ENCODE results near the gene PCYT2.

PCYT2 gene

GRCh38 chr17:81944858-81945257 is 33.7 kb upstream of the PCYT2 start:
- DNase-seq (ENCODE audit: low read depth in 2 of 2), result no peak

- DNase-seq (ENCODE audit: low read depth in 2 of 2), result no peak
These were observed 31.0 kb upstream of the PCYT2 start for GRCh38 chr17:81942167-81942553.

- no peak for DNase-seq (ENCODE audit: low read depth in 2 of 2)
These were observed 30.4 kb upstream of the PCYT2 start for GRCh38 chr17:81941484-81942166.

- DNase-seq (ENCODE audit: low read depth in 2 of 2), result no peak
These were observed 29.6 kb upstream of the PCYT2 start for GRCh38 chr17:81940538-81941483.

- no peak for DNase-seq (ENCODE audit: low read depth in 2 of 2)
These were observed 28.7 kb upstream of the PCYT2 start for GRCh38 chr17:81939881-81940385.

- no peak for DNase-seq (ENCODE audit: low read depth in 2 of 2)
These were observed 28.0 kb upstream of the PCYT2 start for GRCh38 chr17:81939218-81939617.

GRCh38 chr17:81935709-81936084 is 24.5 kb upstream of the PCYT2 start:
- no peak for DNase-seq (ENCODE audit: low read depth in 2 of 2)

GRCh38 chr17:81934850-81935708 is 23.9 kb upstream of the PCYT2 start:
- no peak for DNase-seq (ENCODE audit: low read depth in 2 of 2)

- DNase-seq (ENCODE audit: low read depth in 2 of 2), result no peak
These were observed 23.0 kb upstream of the PCYT2 start for GRCh38 chr17:81934098-81934757.

- no peak for DNase-seq (ENCODE audit: low read depth in 2 of 2)
These were observed 22.0 kb upstream of the PCYT2 start for GRCh38 chr17:81933178-81933699.

- no peak for DNase-seq (ENCODE audit: low read depth in 2 of 2)
These were observed 21.3 kb upstream of the PCYT2 start for GRCh38 chr17:81932333-81932983.

GRCh38 chr17:81931557-81932332 is 20.5 kb upstream of the PCYT2 start:
- DNase-seq (ENCODE audit: low read depth in 2 of 2), result no peak

- no peak for DNase-seq (ENCODE audit: low read depth in 2 of 2)
These were observed 20.0 kb upstream of the PCYT2 start for GRCh38 chr17:81931189-81931556.

GRCh38 chr17:81930142-81931125 is 19.2 kb upstream of the PCYT2 start:
- DNase-seq (ENCODE audit: low read depth in 2 of 2), result no peak

- DNase-seq (ENCODE audit: low read depth in 2 of 2), result no peak
These were observed 18.3 kb upstream of the PCYT2 start for GRCh38 chr17:81929253-81930141.

GRCh38 chr17:81928544-81929252 is 17.5 kb upstream of the PCYT2 start:
- DNase-seq (ENCODE audit: low read depth in 2 of 2), result no peak
